Measurements from ENCODE around the gene DPEP1.

GRCh38 chr16:89570342-89570923 lies 43.0 kb upstream of the DPEP1 start:
- TF ChIP-seq CTCF (IDR thresholded peaks at IDR 0.05) (no peak), EP300 (IDR thresholded peaks at IDR 0.05) (no peak), POLR2A (IDR thresholded peaks at IDR 0.05) (no peak)
